Naive thymus-derived CD4-positive, alpha-beta T cell (primary cell): ENCODE data around the gene CRELD1. TPM values are rescaled to one million over a fixed set of nuclear protein-coding genes. Genes with fewer than 3 reads are reported as not detected.

Source experiments
- ATAC-seq: fragments of 150-1000 bp; cut with Tn5 transposase; 2 replicates; pipeline ENCODE4 v1.10.0; 2021; ENCODE audit warnings: mild to moderate bottlenecking, moderate library complexity
- CTCF ChIA-PET: fragments of 350-600 bp; sonication (Branson Sonifier 250); formaldehyde crosslinking; loops from one replicate; lab custom pipeline; 2021; ENCODE audit warnings: antibody characterized with exemption; lab: Charles Lee
- POLR2A ChIA-PET: fragments of 350-600 bp; sonication (Branson Sonifier 250); formaldehyde crosslinking; loops from one replicate; lab custom pipeline; 2021; ENCODE audit warnings: antibody characterized with exemption, inconsistent platforms; lab: Charles Lee
- DNase-seq, 9 donors: peaks; one replicate each; pipeline versions ENCODE4 v3.0.0 to v3.0.0-alpha.2; 2020 to 2022; ENCODE audit warnings: mixed read lengths in 1 of 9
- H3K27ac ChIP-seq: one replicate; pipeline ENCODE4 v1.7.0; 2013; ENCODE audit warnings: mild to moderate bottlenecking, low read depth, low read length, moderate library complexity
- H3K27me3 ChIP-seq, 2 donors: one replicate each; pipeline ENCODE4 v1.7.0; 2013; ENCODE audit warnings: low read length in 2 of 2, mild to moderate bottlenecking in 2 of 2, moderate library complexity in 2 of 2; ENCODE audit not compliant: control insufficient read depth in 2 of 2, insufficient read depth in 2 of 2
- H3K36me3 ChIP-seq, 3 experiments: 1 replicate in 2 of 3; 2 replicates in 1 of 3; pipeline ENCODE4 v1.7.0; 2013; ENCODE audit warnings: low read length in 3 of 3, mild to moderate bottlenecking in 3 of 3, moderate library complexity in 1 of 3; ENCODE audit not compliant: insufficient read depth in 3 of 3, control insufficient read depth in 2 of 3
- H3K4me1 ChIP-seq, 2 donors: one replicate each; pipeline ENCODE4 v1.7.0; 2013; ENCODE audit warnings: low read length in 2 of 2, mild to moderate bottlenecking in 2 of 2, moderate library complexity in 1 of 2; ENCODE audit not compliant: control insufficient read depth in 2 of 2, insufficient read depth in 2 of 2
- H3K4me3 ChIP-seq: 2 replicates; pipeline ENCODE4 v1.7.0; 2013; ENCODE audit warnings: mild to moderate bottlenecking, low read length
- H3K9me3 ChIP-seq, 3 experiments: 1 replicate in 2 of 3; 2 replicates in 1 of 3; pipeline ENCODE4 v1.7.0; 2013; ENCODE audit warnings: low read length in 3 of 3; ENCODE audit not compliant: control insufficient read depth in 2 of 3
- H3K27ac Mint-ChIP-seq, 9 donors: one replicate each; pipeline ENCODE4 v1.8.0; 2020 to 2022; ENCODE audit warnings: mixed read lengths in 9 of 9, mild to moderate bottlenecking in 8 of 9, moderate library complexity in 5 of 9, inconsistent platforms in 2 of 9
- H3K27me3 Mint-ChIP-seq, 5 donors: one replicate each; pipeline ENCODE4 v1.8.0; 2021 to 2022; ENCODE audit warnings: mixed read lengths in 5 of 5, mild to moderate bottlenecking in 1 of 5
- H3K36me3 Mint-ChIP-seq, 5 donors: one replicate each; pipeline ENCODE4 v1.8.0; 2020 to 2022; ENCODE audit warnings: mixed read lengths in 5 of 5, mild to moderate bottlenecking in 3 of 5, inconsistent platforms in 1 of 5
- H3K4me1 Mint-ChIP-seq, 7 donors: one replicate each; pipeline ENCODE4 v1.8.0; 2020 to 2022; ENCODE audit warnings: mixed read lengths in 7 of 7, mild to moderate bottlenecking in 3 of 7, inconsistent platforms in 1 of 7
- H3K4me3 Mint-ChIP-seq, 10 donors: one replicate each; pipeline ENCODE4 v1.8.0; 2020 to 2022; ENCODE audit warnings: mild to moderate bottlenecking in 10 of 10, mixed read lengths in 10 of 10, moderate library complexity in 6 of 10, inconsistent platforms in 2 of 10
- H3K9me3 Mint-ChIP-seq, 11 donors: one replicate each; pipeline ENCODE4 v1.8.0; 2020 to 2022; ENCODE audit warnings: mixed read lengths in 11 of 11, mild to moderate bottlenecking in 4 of 11, inconsistent platforms in 1 of 11, moderate library complexity in 1 of 11
- intact Hi-C, 2 donors: fragments of 100-400 bp; cut with micrococcal nuclease; formaldehyde crosslinking; loops; one replicate each; pipeline ENCODE4 v1.15.1; 2023
- polyA plus RNA-seq, 2 donors: library from polyadenylated mRNA; unstranded; fragments of 300-500 nt; fragmentation: Illumina TruSeq; gene quantifications; one replicate each; pipeline ENCODE4 v1.2.3, GENCODE V29; 2021
- total RNA-seq, 6 experiments: library from RNA in 5 of 6; stranded (reverse) in 5 of 6; gene quantifications; 1 replicate in 5 of 6; 2 replicates in 1 of 6; pipeline ENCODE4 v1.2.3 and lab custom pipeline; 2021 to 2026

CRELD1 gene
- total and polyA plus RNA-seq, 7 experiments from 2014 or later: 21.0 to 64.9 (median 30.1) TPM

- no peak overlapping the region for H3K4me3 ChIP-seq
- no peak overlapping the region for H3K27ac ChIP-seq
- POLR2A ChIA-PET: interaction anchor here (0.8 to 2.3 kb wide), 4 partner anchors 13 to 551 kb away, joined by 3 to 64 read pairs (median 8); partner anchors contain the start of genes CRELD1, EMC3 and JAGN1
These were observed 13.7 kb downstream of the CRELD1 start for GRCh38 chr3:9947025-9947995.

GRCh38 chr3:9948586-9948985, 15.0 kb downstream of the CRELD1 start:
- H3K27me3 Mint-ChIP-seq: no peaks in the 10 kb centered on the region
- Histone ChIP-seq H3K27me3 (no peaks in the 10 kb centered on the region), H3K4me3 (no peak overlapping the region), H3K4me1 (peaks cover 11 to 15% of the 10 kb centered on the region in 2 donors), H3K27ac (no peak overlapping the region), H3K36me3 (peaks cover 0 to 22% (median 0%) of the 10 kb centered on the region in 3 experiments), H3K9me3 (no peaks in the 10 kb centered on the region)
- intact Hi-C loops: loop anchor here (5.0 kb wide), 1 partner anchor 216 kb away; the partner anchor contains the start of gene BRPF1 (in 2 of the 2)
- H3K36me3 Mint-ChIP-seq: peaks cover 0 to 2% (median 0%) of the 10 kb centered on the region in 5 donors
- CTCF ChIA-PET: interaction anchor here (1.5 kb wide), 1 partner anchor 16 kb away, joined by 6 read pairs; the partner anchor contains the start of gene CRELD1
- no peaks in the 10 kb centered on the region for H3K9me3 Mint-ChIP-seq
- ATAC-seq (no peak), DNase-seq (no peak)
- peaks cover 10 to 29% (median 19%) of the 10 kb centered on the region in 7 donors for H3K4me1 Mint-ChIP-seq
- H3K27ac Mint-ChIP-seq: peak overlapping the region in 1 of 9 donors; percentile 31
- no peak overlapping the region for H3K4me3 Mint-ChIP-seq
- POLR2A ChIA-PET: interaction anchor here (1.4 to 1.8 kb wide), 2 partner anchors 15 to 17 kb away, joined by 6 to 10 read pairs; partner anchors contain the start of gene CRELD1

More at GRCh38 chr3:9947025-9947995, 13.7 kb downstream of the CRELD1 start:
- no peak for ATAC-seq
- H3K4me1 ChIP-seq: peaks cover 11 to 13% of the 10 kb centered on the region in 2 donors
- no peak for DNase-seq
- peaks cover 0 to 3% (median 0%) of the 10 kb centered on the region in 5 donors for H3K36me3 Mint-ChIP-seq
- H3K27me3 ChIP-seq: no peaks in the 10 kb centered on the region
- H3K4me1 Mint-ChIP-seq: peaks cover 10 to 22% (median 14%) of the 10 kb centered on the region in 7 donors
- no peak overlapping the region for H3K4me3 Mint-ChIP-seq
- no peaks in the 10 kb centered on the region for H3K9me3 Mint-ChIP-seq
- H3K27me3 Mint-ChIP-seq: no peaks in the 10 kb centered on the region
- CTCF ChIA-PET: interaction anchor here (0.7 to 4.1 kb wide), 5 partner anchors 10 to 115 kb away, joined by 3 to 35 read pairs (median 3); partner anchors contain the start of genes CRELD1 and RPUSD3
- H3K27ac Mint-ChIP-seq: peak overlapping the region in 1 of 9 donors; percentile 36
- intact Hi-C loops: loop anchor here (5.0 kb wide), 1 partner anchor 215 kb away; the partner anchor contains the start of gene BRPF1 (in 2 of the 2)
- H3K9me3 ChIP-seq: no peaks in the 10 kb centered on the region
- peaks cover 0 to 34% (median 0%) of the 10 kb centered on the region in 3 experiments for H3K36me3 ChIP-seq

GRCh38 chr3:9949115-9949514, 15.5 kb downstream of the CRELD1 start:
- H3K36me3 ChIP-seq: peaks cover 0 to 16% (median 0%) of the 10 kb centered on the region in 3 experiments
- H3K4me3 ChIP-seq: no peak overlapping the region
- H3K27me3 ChIP-seq: no peaks in the 10 kb centered on the region
- H3K4me1 ChIP-seq: peaks cover 11 to 15% of the 10 kb centered on the region in 2 donors
- H3K4me3 Mint-ChIP-seq: no peak overlapping the region
- ATAC-seq: no peak
- DNase-seq: no peak
- ChIA-PET CTCF (interaction anchor here (1.5 kb wide), 1 partner anchor 16 kb away, joined by 6 read pairs; the partner anchor contains the start of gene CRELD1), POLR2A (interaction anchor here (1.4 to 1.8 kb wide), 2 partner anchors 16 to 18 kb away, joined by 6 to 10 read pairs; partner anchors contain the start of gene CRELD1)
- no peak overlapping the region for H3K27ac ChIP-seq
- H3K9me3 Mint-ChIP-seq: no peaks in the 10 kb centered on the region
- peaks cover 0 to 2% (median 0%) of the 10 kb centered on the region in 5 donors for H3K36me3 Mint-ChIP-seq
- intact Hi-C loops: loop anchor here (5.0 kb wide), 1 partner anchor 217 kb away; the partner anchor contains the start of gene BRPF1 (in 2 of the 2)
- H3K27me3 Mint-ChIP-seq: no peaks in the 10 kb centered on the region
- H3K4me1 Mint-ChIP-seq: peaks cover 10 to 29% (median 19%) of the 10 kb centered on the region in 7 donors
- no peaks in the 10 kb centered on the region for H3K9me3 ChIP-seq
- no peak overlapping the region for H3K27ac Mint-ChIP-seq

- POLR2A ChIA-PET: interaction anchor here (1.4 to 1.8 kb wide), 2 partner anchors 16 to 18 kb away, joined by 6 to 10 read pairs; partner anchors contain the start of gene CRELD1
- Histone ChIP-seq H3K27ac (no peak overlapping the region), H3K27me3 (no peaks in the 10 kb centered on the region), H3K4me3 (no peak overlapping the region), H3K4me1 (peaks cover 11 to 15% of the 10 kb centered on the region in 2 donors), H3K9me3 (no peaks in the 10 kb centered on the region), H3K36me3 (peaks cover 0 to 11% (median 0%) of the 10 kb centered on the region in 3 experiments)
- intact Hi-C loops: loop anchor here (2.0 to 5.0 kb wide), 3 partner anchors 37 to 217 kb away; partner anchors contain the start of genes BRPF1 (in 2 of the 2) and EMC3 (in 2 of the 2)
- H3K27me3 Mint-ChIP-seq: no peaks in the 10 kb centered on the region
- CTCF ChIA-PET: interaction anchor here (1.5 kb wide), 1 partner anchor 17 kb away, joined by 6 read pairs; the partner anchor contains the start of gene CRELD1
- H3K4me3 Mint-ChIP-seq: no peak overlapping the region
- peaks cover 0 to 2% (median 0%) of the 10 kb centered on the region in 5 donors for H3K36me3 Mint-ChIP-seq
- H3K4me1 Mint-ChIP-seq: peaks cover 10 to 29% (median 19%) of the 10 kb centered on the region in 7 donors
- no peak overlapping the region for H3K27ac Mint-ChIP-seq
- no peaks in the 10 kb centered on the region for H3K9me3 Mint-ChIP-seq
- no peak for DNase-seq
- no peak for ATAC-seq
These were observed 16.0 kb downstream of the CRELD1 start for GRCh38 chr3:9949626-9950025.

- Histone ChIP-seq H3K27me3 (no peaks in the 10 kb centered on the region), H3K36me3 (peaks cover 0 to 11% (median 0%) of the 10 kb centered on the region in 3 experiments), H3K4me1 (peaks cover 11 to 15% of the 10 kb centered on the region in 2 donors), H3K27ac (peak overlapping the region; percentile 60), H3K4me3 (peak overlapping the region; percentile 51), H3K9me3 (no peaks in the 10 kb centered on the region)
- DNase-seq (no peak), ATAC-seq (no peak)
- CTCF ChIA-PET: interaction anchor here (1.7 kb wide), 1 partner anchor 18 kb away, joined by 7 read pairs; the partner anchor contains the start of gene CRELD1
- H3K9me3 Mint-ChIP-seq: no peaks in the 10 kb centered on the region
- H3K4me1 Mint-ChIP-seq: peaks cover 10 to 26% (median 19%) of the 10 kb centered on the region in 7 donors
- no peaks in the 10 kb centered on the region for H3K27me3 Mint-ChIP-seq
- peak overlapping the region in 6 of 9 donors; percentile 7 to 84 (median 56) for H3K27ac Mint-ChIP-seq
- H3K4me3 Mint-ChIP-seq: peak overlapping the region; percentile 83 to 91 (median 86)
- intact Hi-C loops: loop anchor here (2.0 to 5.0 kb wide), 2 partner anchors 36 kb away; partner anchors contain the start of gene EMC3 (in 2 of the 2)
- POLR2A ChIA-PET: interaction anchor here (1.8 to 5.2 kb wide), 3 partner anchors 16 to 370 kb away, joined by 6 to 43 read pairs (median 7); partner anchors contain the start of genes CRELD1 and SEC13
- peaks cover 0 to 2% (median 0%) of the 10 kb centered on the region in 5 donors for H3K36me3 Mint-ChIP-seq
These were observed 17.5 kb downstream of the CRELD1 start for GRCh38 chr3:9951126-9951525.
